GM19468 (cell line): ENCODE measurements around the gene PIM3.
A peak's percentile ranks its signal among the peaks of the same experiment; 100 is the strongest.

Source experiments
- ATAC-seq: cut with Tn5 transposase; IDR thresholded peaks from one replicate; pipeline ENCODE4 v1.9.1; 2021; ENCODE audit warnings: mild to moderate bottlenecking, moderate library complexity, moderate number of reproducible peaks; ENCODE audit not compliant: unreplicated experiment; ENCODE audit errors: extremely low read depth

The PIM3 gene

GRCh38 chr22:49953680-49954344 lies 6.8 kb upstream of the PIM3 start:
- ATAC-seq = no peak

- no peak for ATAC-seq
Measured at GRCh38 chr22:49954354-49954753, 6.2 kb upstream of the PIM3 start.

- ATAC-seq = no peak
Measured at GRCh38 chr22:49954991-49955580, 5.5 kb upstream of the PIM3 start.

GRCh38 chr22:49955581-49956417 lies 4.8 kb upstream of the PIM3 start:
- no peak for ATAC-seq

GRCh38 chr22:49956418-49956770 lies 4.2 kb upstream of the PIM3 start:
- ATAC-seq = no peak

GRCh38 chr22:49956914-49957825 lies 3.4 kb upstream of the PIM3 start:
- no peak for ATAC-seq

- no peak for ATAC-seq
Measured at GRCh38 chr22:49957826-49958365, 2.7 kb upstream of the PIM3 start.

GRCh38 chr22:49958366-49958921 lies 2.1 kb upstream of the PIM3 start:
- no peak for ATAC-seq

GRCh38 chr22:49958931-49959781 lies 1.4 kb upstream of the PIM3 start:
- ATAC-seq = no peak

GRCh38 chr22:49959782-49960158 lies 802 bp upstream of the PIM3 start:
- ATAC-seq = peak; percentile 15

- ATAC-seq = no peak
Measured at GRCh38 chr22:49961005-49961600, 531 bp downstream of the PIM3 start.

- no peak for ATAC-seq
Measured at GRCh38 chr22:49961601-49962011, 1.0 kb downstream of the PIM3 start.

GRCh38 chr22:49962012-49962750 lies 1.6 kb downstream of the PIM3 start:
- ATAC-seq = no peak

- no peak for ATAC-seq
Measured at GRCh38 chr22:49962751-49963646, 2.4 kb downstream of the PIM3 start.

- no peak for ATAC-seq
Measured at GRCh38 chr22:49963647-49964026, 3.1 kb downstream of the PIM3 start.

- ATAC-seq = no peak
Measured at GRCh38 chr22:49964136-49965090, 3.8 kb downstream of the PIM3 start.
